ENCODE data around the gene APOL2.
"Not testable (repeated sequence)": the region's sequence is repeated elsewhere in the genome, so short reads cannot be mapped to it uniquely, and the experiment has no call there.

APOL2 gene

GRCh38 chr22:36211237-36211861 is 28.0 kb downstream of the APOL2 start:
- no peak overlapping the region for H2AFZ ChIP-seq (ENCODE audit: low read depth, low read length)
- no peak for DNase-seq
- no peak overlapping the region for H3K4me3 ChIP-seq (ENCODE audit: low read depth in 1 of 2, low read length in 2 of 2)

DNA sequence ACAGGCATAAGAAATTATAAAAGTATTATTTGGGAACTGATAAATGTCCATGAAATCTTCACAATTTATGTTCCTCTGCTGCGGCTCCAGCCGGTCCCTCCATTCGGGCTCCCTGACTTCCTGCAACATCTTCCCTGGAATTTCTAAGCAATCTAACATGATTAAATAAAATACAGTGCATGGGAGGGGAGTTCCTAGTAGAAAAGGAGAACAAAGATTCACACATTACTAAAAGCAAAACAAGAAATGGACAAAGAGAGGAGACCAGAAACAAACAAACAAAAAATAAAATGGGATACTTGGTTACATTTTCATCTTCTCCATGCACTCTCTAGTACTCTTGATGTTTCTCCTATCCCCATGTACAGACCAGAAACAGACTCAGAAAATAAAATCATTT is 29.1 kb downstream of the APOL2 start:
- H4K20me1 ChIP-seq (ENCODE audit: insufficient read depth, low read length) = no peaks in the 10 kb centered on the region; the same call in 1 of the 2 replicates
- no peak overlapping the region for H2AFZ ChIP-seq (ENCODE audit: low read depth, low read length)
- no peak for TF ChIP-seq CTCF (IDR thresholded peaks at IDR 0.05; ENCODE audit: borderline replicate concordance, extremely low read depth, low read length, poor library complexity, severe bottlenecking)
- TF ChIP-seq EZH2 (IDR thresholded peaks at IDR 0.05; ENCODE audit: borderline replicate concordance, low read depth, low read length, severe bottlenecking) = no peak
- no peaks in the 10 kb centered on the region for H3K9me3 ChIP-seq (ENCODE audit: insufficient read depth, low read length, severe bottlenecking)
- DNase-seq (no peak), ATAC-seq (ENCODE audit: insufficient read depth, low read depth) (no peak)
- H3K27me3 ChIP-seq (ENCODE audit: insufficient read depth, low read length, poor library complexity) = no peaks in the 10 kb centered on the region
- H3K79me2 ChIP-seq (ENCODE audit: insufficient read depth, low read length) = no peaks in the 10 kb centered on the region
- no peak overlapping the region for H3K4me2 ChIP-seq (ENCODE audit: insufficient read depth, low read length)
- H3K9ac ChIP-seq (ENCODE audit: low read depth, low read length) = no peak overlapping the region
- no peak overlapping the region for H3K27ac ChIP-seq (ENCODE audit: low read length)
- H3K4me3 ChIP-seq (ENCODE audit: low read depth in 1 of 2, low read length in 2 of 2) = no peak overlapping the region
- H3K36me3 ChIP-seq (ENCODE audit: insufficient read depth, low read length) = no peaks in the 10 kb centered on the region
- H3K4me1 ChIP-seq (ENCODE audit: insufficient read depth, low read length) = peaks cover 12% of the 10 kb centered on the region

More at GRCh38 chr22:36211237-36211861, 28.0 kb downstream of the APOL2 start:
- Histone ChIP-seq H3K9ac (ENCODE audit: low read depth, low read length) (no peak overlapping the region), H4K20me1 (ENCODE audit: insufficient read depth, low read length) (no peaks in the 10 kb centered on the region; the same call in 1 of the 2 replicates), H3K4me2 (ENCODE audit: insufficient read depth, low read length) (no peak overlapping the region), H3K9me3 (ENCODE audit: insufficient read depth, low read length, severe bottlenecking) (no peaks in the 10 kb centered on the region), H3K4me1 (ENCODE audit: insufficient read depth, low read length) (peaks cover 12% of the 10 kb centered on the region), H3K27me3 (ENCODE audit: insufficient read depth, low read length, poor library complexity) (no peaks in the 10 kb centered on the region), H3K36me3 (ENCODE audit: insufficient read depth, low read length) (no peaks in the 10 kb centered on the region), H3K79me2 (ENCODE audit: insufficient read depth, low read length) (no peaks in the 10 kb centered on the region), H3K27ac (ENCODE audit: low read length) (no peak overlapping the region)
- ATAC-seq (ENCODE audit: insufficient read depth, low read depth) = peak; percentile 39; the same call in 1 of the 3 replicates
- TF ChIP-seq EZH2 (IDR thresholded peaks at IDR 0.05; ENCODE audit: borderline replicate concordance, low read depth, low read length, severe bottlenecking) = no peak
- TF ChIP-seq CTCF (IDR thresholded peaks at IDR 0.05; ENCODE audit: borderline replicate concordance, extremely low read depth, low read length, poor library complexity, severe bottlenecking) = no peak

DNA sequence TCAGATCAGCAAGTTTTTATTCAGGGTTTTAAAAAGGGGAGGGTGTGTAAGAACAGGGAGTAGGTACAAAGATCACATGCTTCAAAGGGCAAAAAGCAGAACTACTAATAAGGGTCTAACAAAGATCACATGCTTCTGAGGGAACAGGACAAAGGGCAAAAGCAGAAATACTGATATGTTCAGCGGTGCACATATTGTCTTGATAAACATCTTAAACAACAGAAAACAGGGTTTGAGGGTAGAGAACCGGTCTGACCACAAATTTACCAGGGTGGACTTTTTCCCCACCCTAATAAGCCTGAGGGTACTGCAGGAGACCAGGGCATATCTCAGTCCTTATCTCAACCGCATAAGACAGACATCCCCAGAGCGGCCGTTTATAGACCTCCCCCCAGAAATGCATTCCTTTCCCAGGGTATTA is 29.8 kb downstream of the APOL2 start:
- H3K9ac ChIP-seq (ENCODE audit: low read depth, low read length); H3K9me3 ChIP-seq (ENCODE audit: insufficient read depth, low read length, severe bottlenecking); H3K4me2 ChIP-seq (ENCODE audit: insufficient read depth, low read length); H3K4me3 ChIP-seq (ENCODE audit: low read depth in 1 of 2, low read length in 2 of 2); H3K27ac ChIP-seq (ENCODE audit: low read length); DNase-seq; ATAC-seq (ENCODE audit: insufficient read depth, low read depth); H3K79me2 ChIP-seq (ENCODE audit: insufficient read depth, low read length); H4K20me1 ChIP-seq (ENCODE audit: insufficient read depth, low read length); H3K27me3 ChIP-seq (ENCODE audit: insufficient read depth, low read length, poor library complexity); H3K36me3 ChIP-seq (ENCODE audit: insufficient read depth, low read length); H2AFZ ChIP-seq (ENCODE audit: low read depth, low read length): not testable (repeated sequence)
- H3K4me1 ChIP-seq (ENCODE audit: insufficient read depth, low read length) = peaks cover 12% of the 10 kb centered on the region

GRCh38 chr22:36208914-36209313 is 30.4 kb downstream of the APOL2 start:
- H4K20me1 ChIP-seq (ENCODE audit: insufficient read depth, low read length) = no peaks in the 10 kb centered on the region; the same call in 1 of the 2 replicates
- H3K27me3 ChIP-seq (ENCODE audit: insufficient read depth, low read length, poor library complexity) = no peaks in the 10 kb centered on the region
- no peaks in the 10 kb centered on the region for H3K79me2 ChIP-seq (ENCODE audit: insufficient read depth, low read length)
- H3K9me3 ChIP-seq (ENCODE audit: insufficient read depth, low read length, severe bottlenecking) = no peaks in the 10 kb centered on the region
- no peak overlapping the region for H3K4me2 ChIP-seq (ENCODE audit: insufficient read depth, low read length)
- H3K4me1 ChIP-seq (ENCODE audit: insufficient read depth, low read length) = peaks cover 12% of the 10 kb centered on the region
- TF ChIP-seq EZH2 (IDR thresholded peaks at IDR 0.05; ENCODE audit: borderline replicate concordance, low read depth, low read length, severe bottlenecking) = no peak
- no peak for TF ChIP-seq CTCF (IDR thresholded peaks at IDR 0.05; ENCODE audit: borderline replicate concordance, extremely low read depth, low read length, poor library complexity, severe bottlenecking)
- H3K9ac ChIP-seq (ENCODE audit: low read depth, low read length) = no peak overlapping the region
- no peak overlapping the region for H3K27ac ChIP-seq (ENCODE audit: low read length)
- DNase-seq = no peak
- H3K36me3 ChIP-seq (ENCODE audit: insufficient read depth, low read length) = no peaks in the 10 kb centered on the region
- H3K4me3 ChIP-seq (ENCODE audit: low read depth in 1 of 2, low read length in 2 of 2) = no peak overlapping the region
- no peak for ATAC-seq (ENCODE audit: insufficient read depth, low read depth)
- no peak overlapping the region for H2AFZ ChIP-seq (ENCODE audit: low read depth, low read length)
